K562 (cell line): ENCODE data around the gene C6orf47. TPM values are rescaled to one million over a fixed set of nuclear protein-coding genes. Genes with fewer than 3 reads are reported as not detected.

ENCODE experiments used
- BMI1 ChIP-seq: fragments of 150-350 bp; IDR thresholded peaks from 2 replicates; pipeline ENCODE4 v1.6.1; 2014; ENCODE audit warnings: low read length
- CHCHD3 ChIP-seq: fragments of 250-450 bp; sonication (Bioruptor Pico); IDR thresholded peaks from 2 replicates; pipeline ENCODE4 v2.1.2; 2022; ENCODE audit warnings: mild to moderate bottlenecking
- DIDO1 ChIP-seq: fragments of 450-650 bp; IDR thresholded peaks from 2 replicates; pipeline ENCODE4 v1.6.1; 2016; ENCODE audit warnings: low read depth, missing biosample characterization, missing genetic modification characterization
- ERF ChIP-seq: fragments of 450-650 bp; formaldehyde crosslinking; IDR thresholded peaks from 2 replicates; pipeline ENCODE4 v1.4.0; 2020; ENCODE audit warnings: mild to moderate bottlenecking, mixed read lengths
- HDAC6 ChIP-seq: IDR thresholded peaks from 2 replicates; pipeline ENCODE4 v1.6.1; 2012; ENCODE audit warnings: low read depth, mild to moderate bottlenecking, control low read depth, inconsistent platforms, low read length, moderate library complexity
- HDAC8 ChIP-seq: fragments of 450-650 bp; IDR thresholded peaks from 2 replicates; pipeline ENCODE4 v1.6.1; 2016; ENCODE audit warnings: mild to moderate bottlenecking, missing genetic modification characterization, moderate library complexity, missing compliant biosample characterization
- HNRNPL ChIP-seq: fragments of 200-400 bp; formaldehyde crosslinking; IDR thresholded peaks from 2 replicates; pipeline ENCODE4 v1.6.1; 2017; ENCODE audit warnings: low read depth, mild to moderate bottlenecking, low read length
- IRF9 ChIP-seq: fragments of 450-650 bp; IDR thresholded peaks from 2 replicates; pipeline ENCODE4 v1.6.1; 2016; ENCODE audit warnings: missing biosample characterization, missing genetic modification characterization
- KLF13 ChIP-seq: fragments of 450-650 bp; IDR thresholded peaks from 2 replicates; pipeline ENCODE4 v1.6.1; 2016; ENCODE audit warnings: missing genetic modification characterization, low read depth, mild to moderate bottlenecking, missing compliant biosample characterization, moderate library complexity, borderline replicate concordance
- MAX ChIP-seq: sonication (generic); formaldehyde crosslinking; IDR thresholded peaks from 2 replicates; pipeline ENCODE4 v1.9.0; 2022; ENCODE audit warnings: mild to moderate bottlenecking, missing genetic modification reagents
- MBD1 ChIP-seq: fragments of 250-450 bp; sonication (Bioruptor Pico); IDR thresholded peaks from 2 replicates; pipeline ENCODE4 v1.8.0; 2022; ENCODE audit warnings: inconsistent platforms
- NCOA6 ChIP-seq: fragments of 450-650 bp; IDR thresholded peaks from 2 replicates; pipeline ENCODE4 v1.6.1; 2017; ENCODE audit warnings: mild to moderate bottlenecking
- NFXL1 ChIP-seq: fragments of 450-650 bp; formaldehyde crosslinking; IDR thresholded peaks from 2 replicates; pipeline ENCODE4 v1.4.0; 2021; ENCODE audit warnings: mild to moderate bottlenecking
- PHB ChIP-seq: fragments of 250-450 bp; sonication (Bioruptor Pico); IDR thresholded peaks from 2 replicates; pipeline ENCODE4 v1.5.0; 2021
- PTRF ChIP-seq: fragments of 450-650 bp; IDR thresholded peaks from 2 replicates; pipeline ENCODE4 v1.6.1; 2016; ENCODE audit warnings: mild to moderate bottlenecking, missing genetic modification characterization, missing compliant biosample characterization
- RBM15 ChIP-seq: fragments of 200-400 bp; formaldehyde crosslinking; IDR thresholded peaks from 2 replicates; pipeline ENCODE4 v1.6.1; 2018; ENCODE audit warnings: mild to moderate bottlenecking, low read length, moderate library complexity; ENCODE audit not compliant: insufficient read depth
- SP2 ChIP-seq: IDR thresholded peaks from 2 replicates; pipeline ENCODE4 v1.6.1; 2011; ENCODE audit warnings: mild to moderate bottlenecking, low read depth, low read length, moderate library complexity; ENCODE audit not compliant: poor library complexity, severe bottlenecking; ENCODE audit errors: extremely low read depth
- ZBTB5 ChIP-seq: fragments of 450-650 bp; IDR thresholded peaks from 2 replicates; pipeline ENCODE4 v1.6.1; 2017; ENCODE audit warnings: antibody characterized with exemption
- ZNF282 ChIP-seq: sonication (generic); formaldehyde crosslinking; IDR thresholded peaks from 2 replicates; pipeline ENCODE4 v1.8.1; 2023; ENCODE audit warnings: missing genetic modification reagents
- ZNF354B ChIP-seq: fragments of 250-450 bp; sonication (Bioruptor Pico); IDR thresholded peaks from 2 replicates; pipeline ENCODE4 v1.4.0; 2020
- ZNF384 ChIP-seq: IDR thresholded peaks from 2 replicates; pipeline ENCODE4 v1.6.1; 2012; ENCODE audit warnings: low read depth, low read length, improper control_type of control experiment
- ZNF408 ChIP-seq: fragments of 250-450 bp; sonication (Bioruptor Pico); IDR thresholded peaks from 2 replicates; pipeline ENCODE4 v1.4.0; 2020; ENCODE audit warnings: low read depth, mild to moderate bottlenecking, moderate library complexity
- ZNF511 ChIP-seq: sonication (generic); formaldehyde crosslinking; IDR thresholded peaks from 2 replicates; pipeline ENCODE4 v1.8.0; 2022; ENCODE audit warnings: mild to moderate bottlenecking, missing genetic modification reagents
- ZNF584 ChIP-seq: fragments of 200-800 bp; sonication (Bioruptor generic); IDR thresholded peaks from 2 replicates; pipeline ENCODE4 v1.6.1; 2016; ENCODE audit warnings: low read depth, mild to moderate bottlenecking, missing genetic modification characterization, missing compliant biosample characterization
- polyA plus RNA-seq, 8 experiments: library from polyadenylated mRNA; depleted of rRNA in 4 of 8; stranded (reverse) in 5 of 8; unstranded in 3 of 8; fragments of >200 nt; fragmentation: Nextera tagmentation in 2 of 8; fragmentation: Illumina TruSeq in 1 of 8; extraction: Ambion mirVana in 2 of 8; extraction: Trizol in 1 of 8; gene quantifications; 2 replicates each; pipeline versions ENCODE4 v1.2.1 to v1.2.3, GENCODE V29; 2011 to 2014; ENCODE audit warnings: inconsistent platforms in 1 of 8, missing spikeins in 1 of 8
- total RNA-seq, 7 experiments: library from RNA; depleted of rRNA in 6 of 7; stranded (reverse); fragments of >200 nt in 6 of 7; fragmentation: Illumina TruSeq in 2 of 7; extraction: Trizol in 2 of 7; gene quantifications; 2 replicates each; pipeline versions ENCODE4 v1.2.1 to v1.2.3, GENCODE V29; 2011 to 2021; ENCODE audit warnings: low replicate concordance in 1 of 7

The C6orf47 gene
- total and polyA plus RNA-seq, 9 of the 15 experiments (the other 6 are each of a cell fraction or from before 2014, with no cell fraction given) = 0.14 to 43.8 (median 27.0) TPM

GRCh38 chr6:31619805-31620585 is 40.6 kb downstream of the C6orf47 start (continued):
- TF ChIP-seq HDAC6 (no peak), ZNF384 (peak; percentile 100), NCOA6 (no peak; the same call in 1 of the 2 replicates), CHCHD3 (CRISPR knock-in tag) (peak; percentile 80; the same call in 1 of the 2 replicates), DIDO1 (tag) (no peak; the same call in 1 of the 2 replicates), KLF13 (tag) (peak; percentile 87), ZBTB5 (no peak), BMI1 (peak; percentile 27; the same call in 1 of the 2 replicates), ERF (peak; percentile 96), ZNF408 (CRISPR knock-in tag) (no peak), ZNF354B (CRISPR knock-in tag) (no peak), MBD1 (no peak), PTRF (tag) (no peak), IRF9 (no peak), ZNF511 (CRISPR knock-in tag) (peak; percentile 67; the same call in 1 of the 2 replicates), RBM15 (no peak), ZNF584 (CRISPR knock-in tag) (peak; percentile 53), MAX (peak; percentile 86), HNRNPL (no peak), ZNF282 (CRISPR knock-in tag) (no peak), SP2 (no peak), PHB (CRISPR knock-in tag) (peak; percentile 85; the same call in 1 of the 2 replicates), HDAC8 (tag) (no peak), NFXL1 (CRISPR knock-in tag) (no peak)
